HepG2 (cell line): ENCODE results near the gene ST14.

Experiments
- ETV5 ChIP-seq: IDR thresholded peaks from 2 replicates; pipeline ENCODE4 v1.6.1; 2018; ENCODE audit warnings: missing biosample characterization, missing genetic modification reagents, inconsistent platforms, borderline replicate concordance
- ZNF850 ChIP-seq: sonication (generic); formaldehyde crosslinking; conservative IDR thresholded peaks from 2 replicates; pipeline ENCODE4 v1.9.0; 2021; ENCODE audit warnings: mild to moderate bottlenecking, missing genetic modification reagents
- TF ChIP-seq, protein P1 (sequence below), 2 experiments: sonication (generic) in 1 of 2; formaldehyde crosslinking in 1 of 2; IDR thresholded peaks; 2 replicates each; pipeline versions ENCODE4 v1.5.1 to v1.6.1; 2011 to 2020; ENCODE audit warnings: borderline replicate concordance in 1 of 2, low read depth in 1 of 2, low read length in 1 of 2, mild to moderate bottlenecking in 1 of 2, missing genetic modification reagents in 1 of 2, moderate library complexity in 1 of 2
- TF ChIP-seq, protein P2 (sequence below): sonication (generic); formaldehyde crosslinking; IDR thresholded peaks from 2 replicates; pipeline ENCODE4 v1.5.0; 2020; ENCODE audit warnings: mild to moderate bottlenecking, missing genetic modification reagents, moderate library complexity

DNA sequence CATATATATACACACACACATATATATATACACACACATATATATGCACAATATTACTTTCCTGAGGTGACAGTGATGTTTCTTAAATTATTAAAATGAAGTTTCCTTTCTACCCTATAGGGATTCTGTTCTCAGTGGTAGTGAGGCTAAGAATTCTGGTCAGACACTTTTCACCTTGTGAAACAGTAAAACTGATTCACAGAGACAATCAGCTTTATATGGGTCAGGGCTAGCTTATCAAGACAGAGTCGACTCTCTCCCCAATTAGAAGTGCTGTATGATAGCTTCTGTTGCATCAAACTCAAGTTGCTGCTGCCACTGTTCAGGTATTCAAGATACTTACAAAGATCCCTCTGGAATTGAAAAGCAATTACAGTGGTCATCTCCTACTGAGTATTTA lies 86.7 kb downstream of the ST14 start:
- no peak for TF ChIP-seq ETV5 (CRISPR knock-in tag)
- TF ChIP-seq, protein P1, sequence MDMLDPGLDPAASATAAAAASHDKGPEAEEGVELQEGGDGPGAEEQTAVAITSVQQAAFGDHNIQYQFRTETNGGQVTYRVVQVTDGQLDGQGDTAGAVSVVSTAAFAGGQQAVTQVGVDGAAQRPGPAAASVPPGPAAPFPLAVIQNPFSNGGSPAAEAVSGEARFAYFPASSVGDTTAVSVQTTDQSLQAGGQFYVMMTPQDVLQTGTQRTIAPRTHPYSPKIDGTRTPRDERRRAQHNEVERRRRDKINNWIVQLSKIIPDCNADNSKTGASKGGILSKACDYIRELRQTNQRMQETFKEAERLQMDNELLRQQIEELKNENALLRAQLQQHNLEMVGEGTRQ (IDR thresholded peaks at IDR 0.05; ENCODE audit: low read depth, low read length) = no peak
- TF ChIP-seq, protein P1 (CRISPR knock-in tag; IDR thresholded peaks at IDR 0.05; ENCODE audit: borderline replicate concordance) = no peak
- TF ChIP-seq, protein P2, sequence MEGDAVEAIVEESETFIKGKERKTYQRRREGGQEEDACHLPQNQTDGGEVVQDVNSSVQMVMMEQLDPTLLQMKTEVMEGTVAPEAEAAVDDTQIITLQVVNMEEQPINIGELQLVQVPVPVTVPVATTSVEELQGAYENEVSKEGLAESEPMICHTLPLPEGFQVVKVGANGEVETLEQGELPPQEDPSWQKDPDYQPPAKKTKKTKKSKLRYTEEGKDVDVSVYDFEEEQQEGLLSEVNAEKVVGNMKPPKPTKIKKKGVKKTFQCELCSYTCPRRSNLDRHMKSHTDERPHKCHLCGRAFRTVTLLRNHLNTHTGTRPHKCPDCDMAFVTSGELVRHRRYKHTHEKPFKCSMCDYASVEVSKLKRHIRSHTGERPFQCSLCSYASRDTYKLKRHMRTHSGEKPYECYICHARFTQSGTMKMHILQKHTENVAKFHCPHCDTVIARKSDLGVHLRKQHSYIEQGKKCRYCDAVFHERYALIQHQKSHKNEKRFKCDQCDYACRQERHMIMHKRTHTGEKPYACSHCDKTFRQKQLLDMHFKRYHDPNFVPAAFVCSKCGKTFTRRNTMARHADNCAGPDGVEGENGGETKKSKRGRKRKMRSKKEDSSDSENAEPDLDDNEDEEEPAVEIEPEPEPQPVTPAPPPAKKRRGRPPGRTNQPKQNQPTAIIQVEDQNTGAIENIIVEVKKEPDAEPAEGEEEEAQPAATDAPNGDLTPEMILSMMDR = no peak
- no peak for TF ChIP-seq ZNF850
